ENCODE measurements around the gene CAVIN4.

DNA sequence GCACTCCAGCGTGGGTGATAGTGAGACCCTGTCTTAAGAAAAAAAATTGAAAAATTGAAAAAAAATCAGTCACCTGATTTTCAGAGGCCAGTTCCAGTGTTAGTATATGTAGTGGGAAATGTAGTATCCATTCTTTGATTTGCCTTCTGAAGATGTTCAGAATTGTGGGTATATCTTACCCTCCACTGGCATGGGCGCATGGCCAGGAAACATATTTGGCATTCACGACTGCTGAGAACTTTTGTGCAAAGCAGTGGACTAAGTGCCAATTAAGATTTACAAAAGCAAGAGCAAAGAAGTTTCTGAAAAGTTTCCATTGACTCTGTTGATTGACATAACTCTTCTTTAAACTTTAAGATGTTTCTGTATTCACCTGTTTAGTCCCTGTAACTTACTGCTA is 2.4 kb downstream of the CAVIN4 start:
- TF ChIP-seq, protein P1, sequence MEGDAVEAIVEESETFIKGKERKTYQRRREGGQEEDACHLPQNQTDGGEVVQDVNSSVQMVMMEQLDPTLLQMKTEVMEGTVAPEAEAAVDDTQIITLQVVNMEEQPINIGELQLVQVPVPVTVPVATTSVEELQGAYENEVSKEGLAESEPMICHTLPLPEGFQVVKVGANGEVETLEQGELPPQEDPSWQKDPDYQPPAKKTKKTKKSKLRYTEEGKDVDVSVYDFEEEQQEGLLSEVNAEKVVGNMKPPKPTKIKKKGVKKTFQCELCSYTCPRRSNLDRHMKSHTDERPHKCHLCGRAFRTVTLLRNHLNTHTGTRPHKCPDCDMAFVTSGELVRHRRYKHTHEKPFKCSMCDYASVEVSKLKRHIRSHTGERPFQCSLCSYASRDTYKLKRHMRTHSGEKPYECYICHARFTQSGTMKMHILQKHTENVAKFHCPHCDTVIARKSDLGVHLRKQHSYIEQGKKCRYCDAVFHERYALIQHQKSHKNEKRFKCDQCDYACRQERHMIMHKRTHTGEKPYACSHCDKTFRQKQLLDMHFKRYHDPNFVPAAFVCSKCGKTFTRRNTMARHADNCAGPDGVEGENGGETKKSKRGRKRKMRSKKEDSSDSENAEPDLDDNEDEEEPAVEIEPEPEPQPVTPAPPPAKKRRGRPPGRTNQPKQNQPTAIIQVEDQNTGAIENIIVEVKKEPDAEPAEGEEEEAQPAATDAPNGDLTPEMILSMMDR (IDR thresholded peaks at IDR 0.05; ENCODE audit: low read depth, low read length), result no peak
- no peak for TF ChIP-seq EZH2phosphoT487 (IDR thresholded peaks at IDR 0.05; ENCODE audit: low read depth)
